ENCODE data around the gene AGPAT1.

- TF ChIP-seq POLR2A (IDR thresholded peaks at IDR 0.05; ENCODE audit: low read length) (no peak), GATA1 (IDR thresholded peaks at IDR 0.05; ENCODE audit: low read depth, low read length) (no peak)
Measured at GRCh38 chr6:32152769-32153563, 22.9 kb downstream of the AGPAT1 start.

Measured in erythroblast (primary cell).